HepG2 (cell line): Measurements from ENCODE around the gene NOC2L.

Source experiments
- EZH2 ChIP-seq: conservative IDR thresholded peaks from 2 replicates; pipeline ENCODE4 v1.6.1; 2012; ENCODE audit warnings: mild to moderate bottlenecking, low read depth, low read length, moderate library complexity
- SMAD3 ChIP-seq: sonication (generic); formaldehyde crosslinking; IDR thresholded peaks from 2 replicates; pipeline ENCODE4 v1.4.0; 2020; ENCODE audit warnings: missing genetic modification reagents
- TAF1 ChIP-seq: sonication (generic); formaldehyde crosslinking; IDR thresholded peaks from 2 replicates; pipeline ENCODE4 v1.4.0; 2020; ENCODE audit warnings: missing genetic modification reagents
- TF ChIP-seq, protein P1 (sequence below): sonication (generic); formaldehyde crosslinking; IDR thresholded peaks from 2 replicates; pipeline ENCODE4 v1.4.0; 2020; ENCODE audit warnings: missing genetic modification reagents
- TF ChIP-seq, protein P2 (sequence below): sonication (generic); formaldehyde crosslinking; IDR thresholded peaks from 2 replicates; pipeline ENCODE4 v1.5.0; 2020; ENCODE audit warnings: mild to moderate bottlenecking, missing genetic modification reagents, moderate library complexity
- TF ChIP-seq, protein P3 (sequence below): sonication (generic); formaldehyde crosslinking; IDR thresholded peaks from 2 replicates; pipeline ENCODE4 v1.4.0; 2020; ENCODE audit warnings: missing genetic modification reagents
- TF ChIP-seq, protein P4 (sequence below), 2 experiments: sonication (generic) in 1 of 2; formaldehyde crosslinking in 1 of 2; IDR thresholded peaks; 2 replicates each; pipeline versions ENCODE4 v1.4.0 to v1.6.1; 2018 to 2020; ENCODE audit warnings: missing genetic modification reagents in 2 of 2, borderline replicate concordance in 1 of 2, low read depth in 1 of 2, mild to moderate bottlenecking in 1 of 2, missing biosample characterization in 1 of 2
- TF ChIP-seq, protein P5 (sequence below): sonication (generic); formaldehyde crosslinking; IDR thresholded peaks from 2 replicates; pipeline ENCODE4 v1.4.0; 2020; ENCODE audit warnings: mild to moderate bottlenecking, missing genetic modification reagents

DNA sequence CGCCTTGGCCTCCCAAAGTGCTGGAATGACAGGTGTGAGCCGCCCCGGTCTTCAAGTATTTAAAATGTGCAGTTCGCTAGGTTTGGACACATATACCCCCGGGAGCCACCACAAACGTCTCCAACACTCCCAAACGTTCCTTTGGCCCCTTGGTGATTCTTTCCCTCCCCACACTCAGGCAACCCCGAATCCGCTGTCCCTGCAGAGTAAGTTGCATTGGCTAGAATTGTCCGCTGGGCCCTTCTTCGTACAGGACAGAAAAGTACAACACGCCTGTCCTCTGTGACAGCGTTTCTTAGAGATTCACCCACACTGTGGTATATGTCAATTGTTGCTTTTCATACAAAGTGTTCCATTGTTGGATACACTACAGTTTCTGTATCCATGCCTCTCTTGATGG lies 26.1 kb upstream of the NOC2L start:
- no peak for TF ChIP-seq TAF1 (CRISPR knock-in tag)
- TF ChIP-seq, protein P1, sequence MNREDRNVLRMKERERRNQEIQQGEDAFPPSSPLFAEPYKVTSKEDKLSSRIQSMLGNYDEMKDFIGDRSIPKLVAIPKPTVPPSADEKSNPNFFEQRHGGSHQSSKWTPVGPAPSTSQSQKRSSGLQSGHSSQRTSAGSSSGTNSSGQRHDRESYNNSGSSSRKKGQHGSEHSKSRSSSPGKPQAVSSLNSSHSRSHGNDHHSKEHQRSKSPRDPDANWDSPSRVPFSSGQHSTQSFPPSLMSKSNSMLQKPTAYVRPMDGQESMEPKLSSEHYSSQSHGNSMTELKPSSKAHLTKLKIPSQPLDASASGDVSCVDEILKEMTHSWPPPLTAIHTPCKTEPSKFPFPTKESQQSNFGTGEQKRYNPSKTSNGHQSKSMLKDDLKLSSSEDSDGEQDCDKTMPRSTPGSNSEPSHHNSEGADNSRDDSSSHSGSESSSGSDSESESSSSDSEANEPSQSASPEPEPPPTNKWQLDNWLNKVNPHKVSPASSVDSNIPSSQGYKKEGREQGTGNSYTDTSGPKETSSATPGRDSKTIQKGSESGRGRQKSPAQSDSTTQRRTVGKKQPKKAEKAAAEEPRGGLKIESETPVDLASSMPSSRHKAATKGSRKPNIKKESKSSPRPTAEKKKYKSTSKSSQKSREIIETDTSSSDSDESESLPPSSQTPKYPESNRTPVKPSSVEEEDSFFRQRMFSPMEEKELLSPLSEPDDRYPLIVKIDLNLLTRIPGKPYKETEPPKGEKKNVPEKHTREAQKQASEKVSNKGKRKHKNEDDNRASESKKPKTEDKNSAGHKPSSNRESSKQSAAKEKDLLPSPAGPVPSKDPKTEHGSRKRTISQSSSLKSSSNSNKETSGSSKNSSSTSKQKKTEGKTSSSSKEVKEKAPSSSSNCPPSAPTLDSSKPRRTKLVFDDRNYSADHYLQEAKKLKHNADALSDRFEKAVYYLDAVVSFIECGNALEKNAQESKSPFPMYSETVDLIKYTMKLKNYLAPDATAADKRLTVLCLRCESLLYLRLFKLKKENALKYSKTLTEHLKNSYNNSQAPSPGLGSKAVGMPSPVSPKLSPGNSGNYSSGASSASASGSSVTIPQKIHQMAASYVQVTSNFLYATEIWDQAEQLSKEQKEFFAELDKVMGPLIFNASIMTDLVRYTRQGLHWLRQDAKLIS (CRISPR knock-in tag): no peak
- TF ChIP-seq, protein P2, sequence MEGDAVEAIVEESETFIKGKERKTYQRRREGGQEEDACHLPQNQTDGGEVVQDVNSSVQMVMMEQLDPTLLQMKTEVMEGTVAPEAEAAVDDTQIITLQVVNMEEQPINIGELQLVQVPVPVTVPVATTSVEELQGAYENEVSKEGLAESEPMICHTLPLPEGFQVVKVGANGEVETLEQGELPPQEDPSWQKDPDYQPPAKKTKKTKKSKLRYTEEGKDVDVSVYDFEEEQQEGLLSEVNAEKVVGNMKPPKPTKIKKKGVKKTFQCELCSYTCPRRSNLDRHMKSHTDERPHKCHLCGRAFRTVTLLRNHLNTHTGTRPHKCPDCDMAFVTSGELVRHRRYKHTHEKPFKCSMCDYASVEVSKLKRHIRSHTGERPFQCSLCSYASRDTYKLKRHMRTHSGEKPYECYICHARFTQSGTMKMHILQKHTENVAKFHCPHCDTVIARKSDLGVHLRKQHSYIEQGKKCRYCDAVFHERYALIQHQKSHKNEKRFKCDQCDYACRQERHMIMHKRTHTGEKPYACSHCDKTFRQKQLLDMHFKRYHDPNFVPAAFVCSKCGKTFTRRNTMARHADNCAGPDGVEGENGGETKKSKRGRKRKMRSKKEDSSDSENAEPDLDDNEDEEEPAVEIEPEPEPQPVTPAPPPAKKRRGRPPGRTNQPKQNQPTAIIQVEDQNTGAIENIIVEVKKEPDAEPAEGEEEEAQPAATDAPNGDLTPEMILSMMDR (CRISPR knock-in tag): no peak
- TF ChIP-seq EZH2: no peak
- TF ChIP-seq, protein P3, sequence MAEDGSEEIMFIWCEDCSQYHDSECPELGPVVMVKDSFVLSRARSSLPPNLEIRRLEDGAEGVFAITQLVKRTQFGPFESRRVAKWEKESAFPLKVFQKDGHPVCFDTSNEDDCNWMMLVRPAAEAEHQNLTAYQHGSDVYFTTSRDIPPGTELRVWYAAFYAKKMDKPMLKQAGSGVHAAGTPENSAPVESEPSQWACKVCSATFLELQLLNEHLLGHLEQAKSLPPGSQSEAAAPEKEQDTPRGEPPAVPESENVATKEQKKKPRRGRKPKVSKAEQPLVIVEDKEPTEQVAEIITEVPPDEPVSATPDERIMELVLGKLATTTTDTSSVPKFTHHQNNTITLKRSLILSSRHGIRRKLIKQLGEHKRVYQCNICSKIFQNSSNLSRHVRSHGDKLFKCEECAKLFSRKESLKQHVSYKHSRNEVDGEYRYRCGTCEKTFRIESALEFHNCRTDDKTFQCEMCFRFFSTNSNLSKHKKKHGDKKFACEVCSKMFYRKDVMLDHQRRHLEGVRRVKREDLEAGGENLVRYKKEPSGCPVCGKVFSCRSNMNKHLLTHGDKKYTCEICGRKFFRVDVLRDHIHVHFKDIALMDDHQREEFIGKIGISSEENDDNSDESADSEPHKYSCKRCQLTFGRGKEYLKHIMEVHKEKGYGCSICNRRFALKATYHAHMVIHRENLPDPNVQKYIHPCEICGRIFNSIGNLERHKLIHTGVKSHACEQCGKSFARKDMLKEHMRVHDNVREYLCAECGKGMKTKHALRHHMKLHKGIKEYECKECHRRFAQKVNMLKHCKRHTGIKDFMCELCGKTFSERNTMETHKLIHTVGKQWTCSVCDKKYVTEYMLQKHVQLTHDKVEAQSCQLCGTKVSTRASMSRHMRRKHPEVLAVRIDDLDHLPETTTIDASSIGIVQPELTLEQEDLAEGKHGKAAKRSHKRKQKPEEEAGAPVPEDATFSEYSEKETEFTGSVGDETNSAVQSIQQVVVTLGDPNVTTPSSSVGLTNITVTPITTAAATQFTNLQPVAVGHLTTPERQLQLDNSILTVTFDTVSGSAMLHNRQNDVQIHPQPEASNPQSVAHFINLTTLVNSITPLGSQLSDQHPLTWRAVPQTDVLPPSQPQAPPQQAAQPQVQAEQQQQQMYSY: no peak
- TF ChIP-seq, protein P4, sequence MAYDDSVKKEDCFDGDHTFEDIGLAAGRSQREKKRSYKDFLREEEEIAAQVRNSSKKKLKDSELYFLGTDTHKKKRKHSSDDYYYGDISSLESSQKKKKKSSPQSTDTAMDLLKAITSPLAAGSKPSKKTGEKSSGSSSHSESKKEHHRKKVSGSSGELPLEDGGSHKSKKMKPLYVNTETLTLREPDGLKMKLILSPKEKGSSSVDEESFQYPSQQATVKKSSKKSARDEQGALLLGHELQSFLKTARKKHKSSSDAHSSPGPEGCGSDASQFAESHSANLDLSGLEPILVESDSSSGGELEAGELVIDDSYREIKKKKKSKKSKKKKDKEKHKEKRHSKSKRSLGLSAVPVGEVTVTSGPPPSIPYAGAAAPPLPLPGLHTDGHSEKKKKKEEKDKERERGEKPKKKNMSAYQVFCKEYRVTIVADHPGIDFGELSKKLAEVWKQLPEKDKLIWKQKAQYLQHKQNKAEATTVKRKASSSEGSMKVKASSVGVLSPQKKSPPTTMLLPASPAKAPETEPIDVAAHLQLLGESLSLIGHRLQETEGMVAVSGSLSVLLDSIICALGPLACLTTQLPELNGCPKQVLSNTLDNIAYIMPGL (CRISPR knock-in tag; IDR thresholded peaks at IDR 0.05; ENCODE audit: borderline replicate concordance in 1 of 2, low read depth in 1 of 2): no peak
- TF ChIP-seq, protein P5, sequence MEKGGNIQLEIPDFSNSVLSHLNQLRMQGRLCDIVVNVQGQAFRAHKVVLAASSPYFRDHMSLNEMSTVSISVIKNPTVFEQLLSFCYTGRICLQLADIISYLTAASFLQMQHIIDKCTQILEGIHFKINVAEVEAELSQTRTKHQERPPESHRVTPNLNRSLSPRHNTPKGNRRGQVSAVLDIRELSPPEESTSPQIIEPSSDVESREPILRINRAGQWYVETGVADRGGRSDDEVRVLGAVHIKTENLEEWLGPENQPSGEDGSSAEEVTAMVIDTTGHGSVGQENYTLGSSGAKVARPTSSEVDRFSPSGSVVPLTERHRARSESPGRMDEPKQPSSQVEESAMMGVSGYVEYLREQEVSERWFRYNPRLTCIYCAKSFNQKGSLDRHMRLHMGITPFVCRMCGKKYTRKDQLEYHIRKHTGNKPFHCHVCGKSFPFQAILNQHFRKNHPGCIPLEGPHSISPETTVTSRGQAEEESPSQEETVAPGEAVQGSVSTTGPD: no peak
- TF ChIP-seq SMAD3: no peak
